GM12864 (cell line): ENCODE measurements around the gene RFX6.

Source experiments
- DNase-seq: peaks from one replicate; pipeline ENCODE4 v3.0.0-alpha.2; 2011; ENCODE audit warnings: low read depth
- H3K4me3 ChIP-seq: 2 replicates; pipeline ENCODE4 v1.5.1; 2011; ENCODE audit warnings: mild to moderate bottlenecking, low read depth, low read length, control low read depth
- TF ChIP-seq, protein P1 (sequence below): IDR thresholded peaks from 2 replicates; pipeline ENCODE4 v1.5.1; 2011; ENCODE audit warnings: low read depth, mild to moderate bottlenecking, moderate library complexity, low read length, control low read depth, inconsistent platforms; ENCODE audit errors: missing control alignments

The RFX6 gene

GRCh38 chr6:116895935-116896334, 18.9 kb downstream of the RFX6 start:
- TF ChIP-seq, protein P1, sequence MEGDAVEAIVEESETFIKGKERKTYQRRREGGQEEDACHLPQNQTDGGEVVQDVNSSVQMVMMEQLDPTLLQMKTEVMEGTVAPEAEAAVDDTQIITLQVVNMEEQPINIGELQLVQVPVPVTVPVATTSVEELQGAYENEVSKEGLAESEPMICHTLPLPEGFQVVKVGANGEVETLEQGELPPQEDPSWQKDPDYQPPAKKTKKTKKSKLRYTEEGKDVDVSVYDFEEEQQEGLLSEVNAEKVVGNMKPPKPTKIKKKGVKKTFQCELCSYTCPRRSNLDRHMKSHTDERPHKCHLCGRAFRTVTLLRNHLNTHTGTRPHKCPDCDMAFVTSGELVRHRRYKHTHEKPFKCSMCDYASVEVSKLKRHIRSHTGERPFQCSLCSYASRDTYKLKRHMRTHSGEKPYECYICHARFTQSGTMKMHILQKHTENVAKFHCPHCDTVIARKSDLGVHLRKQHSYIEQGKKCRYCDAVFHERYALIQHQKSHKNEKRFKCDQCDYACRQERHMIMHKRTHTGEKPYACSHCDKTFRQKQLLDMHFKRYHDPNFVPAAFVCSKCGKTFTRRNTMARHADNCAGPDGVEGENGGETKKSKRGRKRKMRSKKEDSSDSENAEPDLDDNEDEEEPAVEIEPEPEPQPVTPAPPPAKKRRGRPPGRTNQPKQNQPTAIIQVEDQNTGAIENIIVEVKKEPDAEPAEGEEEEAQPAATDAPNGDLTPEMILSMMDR: no peak
- H3K4me3 ChIP-seq: no peak overlapping the region
- DNase-seq: no peak

DNA sequence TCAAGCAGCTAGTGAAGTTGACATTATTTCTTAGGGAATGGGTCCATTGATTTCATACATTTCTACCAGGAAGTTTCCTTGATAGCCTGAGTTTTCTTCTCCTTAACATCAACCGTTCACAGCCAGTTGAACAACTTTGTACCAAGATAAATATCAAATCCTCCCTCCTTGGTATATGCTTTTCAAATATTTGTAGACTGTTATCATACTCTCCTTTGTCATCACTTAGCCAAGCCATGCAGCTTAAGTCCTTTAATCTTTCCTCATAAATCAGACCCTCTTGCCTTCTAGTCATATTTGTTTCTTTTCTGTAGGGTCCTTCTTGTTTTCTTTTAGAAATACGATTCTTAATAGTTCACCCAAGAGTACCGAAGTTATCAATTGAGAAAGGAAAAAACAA, 25.6 kb downstream of the RFX6 start:
- no peak for DNase-seq
- TF ChIP-seq, protein P1: no peak
- no peak overlapping the region for H3K4me3 ChIP-seq

DNA sequence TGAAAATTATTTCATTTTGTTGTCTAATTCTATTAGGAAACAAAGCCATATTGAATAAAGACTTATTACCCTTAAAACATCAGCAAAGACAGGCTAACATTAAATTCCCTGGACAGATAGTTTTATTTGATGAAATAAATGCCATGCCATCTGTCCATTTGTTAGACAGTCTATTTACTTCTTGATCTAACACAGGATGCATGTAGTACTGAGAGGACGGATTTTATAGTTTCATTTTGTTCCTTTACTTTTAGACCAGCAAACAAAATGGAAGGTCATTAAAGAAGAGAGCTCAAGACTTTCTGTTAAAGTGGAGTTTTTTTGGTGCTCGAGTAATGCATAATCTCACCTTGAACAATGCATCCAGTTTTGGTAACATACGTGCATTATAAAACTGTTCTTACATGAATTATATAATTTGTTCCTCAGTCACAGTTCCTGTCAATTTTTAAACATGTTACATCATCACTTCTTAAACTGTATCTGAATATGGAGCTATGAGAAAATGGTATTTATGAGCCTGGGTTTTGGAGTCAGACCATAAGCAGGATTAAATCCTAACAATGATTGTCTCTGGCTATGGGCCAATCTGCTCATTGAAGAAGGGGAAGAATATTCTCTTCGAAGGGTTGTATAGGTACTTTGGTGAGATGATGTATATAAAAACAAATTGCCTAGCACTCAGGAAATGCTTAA, 46.0 kb downstream of the RFX6 start:
- no peak overlapping the region for H3K4me3 ChIP-seq
- TF ChIP-seq, protein P1: no peak
- DNase-seq: no peak

GRCh38 chr6:116924245-116924644, 47.2 kb downstream of the RFX6 start:
- no peak for DNase-seq
- no peak overlapping the region for H3K4me3 ChIP-seq
- TF ChIP-seq, protein P1: no peak

DNA sequence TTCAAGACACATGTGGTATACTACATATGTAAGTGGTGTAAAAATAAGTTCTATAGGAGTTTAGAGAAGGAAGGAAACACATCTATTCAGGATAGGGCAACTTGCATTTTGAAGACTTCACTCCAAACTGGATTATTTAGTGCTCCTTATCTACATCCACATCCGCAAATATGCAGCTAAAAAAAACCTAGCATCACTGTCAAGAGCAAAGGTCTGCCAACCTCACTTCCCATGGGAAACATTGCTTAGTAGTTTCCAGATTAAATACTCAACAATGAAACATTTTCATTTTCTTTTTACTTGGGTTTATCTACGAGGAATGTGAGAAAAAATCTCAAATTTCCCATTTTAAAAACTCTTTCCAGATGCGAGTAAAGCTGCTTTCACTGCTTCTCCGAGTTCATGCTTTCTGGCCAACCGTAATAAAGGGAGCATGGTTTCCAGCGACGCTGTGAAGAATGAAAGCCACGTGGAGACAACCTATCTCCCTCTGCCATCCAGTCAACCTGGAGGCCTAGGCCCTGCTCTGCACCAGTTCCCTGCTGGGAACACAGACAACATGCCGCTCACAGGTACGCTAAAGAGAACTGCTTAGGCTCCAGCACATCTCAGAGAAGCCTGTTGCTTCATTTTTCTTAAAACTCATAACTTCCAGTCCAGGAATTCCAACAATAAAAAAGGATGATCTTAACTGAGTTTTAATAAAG, 48.2 kb downstream of the RFX6 start:
- DNase-seq: no peak
- TF ChIP-seq, protein P1: no peak
- no peak overlapping the region for H3K4me3 ChIP-seq

DNA sequence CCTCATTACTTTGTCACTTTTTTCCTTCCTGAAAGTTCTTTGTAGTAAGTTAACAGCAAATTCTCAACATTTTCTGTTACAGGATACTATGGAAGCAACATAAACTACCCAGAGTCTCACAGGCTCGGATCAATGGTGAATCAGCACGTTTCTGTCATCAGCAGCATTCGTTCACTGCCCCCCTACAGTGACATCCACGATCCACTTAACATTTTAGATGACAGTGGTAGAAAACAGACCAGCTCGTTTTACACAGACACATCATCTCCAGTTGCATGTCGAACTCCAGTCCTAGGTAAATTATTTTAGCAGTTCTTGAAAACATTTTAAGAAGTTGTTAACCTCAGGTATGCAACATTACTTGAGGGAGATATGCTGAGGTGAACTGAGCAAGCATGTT, 51.6 kb downstream of the RFX6 start:
- TF ChIP-seq, protein P1: no peak
- no peak for DNase-seq
- H3K4me3 ChIP-seq: no peak overlapping the region
